Measurements from ENCODE around the gene NEDD1. TPM values are rescaled to one million over a fixed set of nuclear protein-coding genes. Genes with fewer than 3 reads are reported as not detected.

NEDD1 gene
- total and polyA plus RNA-seq, 10 of the 15 experiments (the other 5 are each of a cell fraction or from before 2014, with no cell fraction given) = 15.9 to 52.6 (median 28.7) TPM

- TF ChIP-seq ZBTB4 (CRISPR knock-in tag; IDR thresholded peaks at IDR 0.05) = no peak
- no peak for TF ChIP-seq NFXL1 (IDR thresholded peaks at IDR 0.05; ENCODE audit: borderline replicate concordance)
- TF ChIP-seq CHD2 (IDR thresholded peaks at IDR 0.05; ENCODE audit: borderline replicate concordance, low read depth, low read length) = no peak
- TF ChIP-seq IRF5 (IDR thresholded peaks at IDR 0.05; ENCODE audit: borderline replicate concordance) = no peak
- TF ChIP-seq KLF5 (IDR thresholded peaks at IDR 0.05; ENCODE audit: partially characterized antibody) = no peak
- TF ChIP-seq JUND (IDR thresholded peaks at IDR 0.05; ENCODE audit: low read depth, low read length) = no peak
- peak; percentile 71 for TF ChIP-seq SMC3 (IDR thresholded peaks at IDR 0.05; ENCODE audit: borderline replicate concordance, low read length)
- no peak for TF ChIP-seq SMAD1 (IDR thresholded peaks at IDR 0.05; ENCODE audit: low read depth, partially characterized antibody)
- no peak for TF ChIP-seq ZNF687 (IDR thresholded peaks at IDR 0.05)
- no peak for TF ChIP-seq CUX1 (IDR thresholded peaks at IDR 0.05; ENCODE audit: insufficient replicate concordance, low read depth, low read length)
- TF ChIP-seq IKZF2 (IDR thresholded peaks at IDR 0.05) = no peak
- TF ChIP-seq RAD21 (IDR thresholded peaks at IDR 0.05; ENCODE audit: insufficient read depth, low read depth, low read length) = peak; percentile 84
Observed at GRCh38 chr12:96985515-96986362, 78.7 kb downstream of the NEDD1 start (continued).
